Right hindlimb (tissue), 1 donor: Measurements from ENCODE around the gene BCORL1.

Experiments
- DNase-seq: peaks from one replicate; pipeline ENCODE4 v3.0.0-alpha.2; 2018

The BCORL1 gene

DNA sequence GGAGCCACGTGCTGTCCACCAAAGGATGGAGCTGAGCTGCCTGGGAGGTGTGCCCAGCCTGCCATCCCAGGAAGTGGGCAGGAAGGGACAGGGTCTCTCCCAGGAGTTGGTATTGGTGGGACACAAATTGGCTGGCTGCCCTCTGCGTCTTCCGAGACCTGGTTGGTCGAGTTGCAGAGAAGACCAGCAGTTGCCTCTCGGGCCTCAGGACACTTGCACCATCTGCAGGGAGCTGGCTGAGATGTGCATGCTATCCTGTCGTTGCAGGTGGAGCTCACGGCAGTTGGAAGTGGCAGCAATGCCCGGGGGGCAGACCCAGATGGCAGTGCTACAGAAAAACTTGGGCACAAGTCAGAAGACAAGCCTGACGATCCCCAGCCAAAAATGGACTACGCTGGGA, 30.2 kb downstream of the BCORL1 start:
- DNase-seq: no peak

DNA sequence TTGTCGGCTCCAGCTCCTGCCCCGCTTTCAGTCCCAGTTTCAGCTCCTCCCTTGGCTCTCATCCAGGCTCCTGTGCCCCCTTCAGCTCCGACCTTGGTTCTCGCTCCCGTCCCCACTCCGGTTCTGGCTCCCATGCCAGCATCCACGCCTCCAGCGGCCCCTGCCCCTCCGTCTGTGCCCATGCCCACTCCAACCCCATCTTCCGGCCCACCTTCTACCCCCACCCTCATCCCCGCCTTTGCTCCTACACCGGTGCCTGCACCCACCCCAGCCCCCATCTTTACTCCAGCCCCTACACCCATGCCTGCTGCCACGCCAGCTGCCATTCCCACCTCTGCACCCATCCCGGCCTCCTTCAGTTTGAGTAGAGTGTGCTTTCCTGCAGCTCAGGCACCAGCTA, 31.2 kb downstream of the BCORL1 start:
- no peak for DNase-seq

GRCh38 chrX:130014356-130014755, 31.9 kb downstream of the BCORL1 start:
- no peak for DNase-seq

DNA sequence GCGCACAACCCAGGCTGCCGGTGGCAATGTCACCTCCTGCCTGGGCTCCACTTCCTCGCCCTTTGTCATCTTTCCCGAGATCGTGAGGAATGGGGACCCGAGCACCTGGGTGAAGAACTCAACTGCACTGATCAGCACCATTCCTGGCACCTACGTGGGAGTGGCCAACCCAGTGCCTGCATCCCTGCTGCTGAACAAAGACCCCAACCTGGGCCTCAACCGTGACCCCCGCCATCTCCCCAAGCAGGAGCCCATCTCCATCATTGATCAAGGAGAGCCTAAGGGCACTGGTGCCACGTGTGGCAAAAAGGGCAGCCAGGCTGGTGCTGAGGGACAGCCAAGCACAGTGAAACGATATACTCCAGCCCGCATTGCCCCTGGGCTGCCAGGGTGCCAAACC, 32.3 kb downstream of the BCORL1 start:
- DNase-seq: no peak

DNA sequence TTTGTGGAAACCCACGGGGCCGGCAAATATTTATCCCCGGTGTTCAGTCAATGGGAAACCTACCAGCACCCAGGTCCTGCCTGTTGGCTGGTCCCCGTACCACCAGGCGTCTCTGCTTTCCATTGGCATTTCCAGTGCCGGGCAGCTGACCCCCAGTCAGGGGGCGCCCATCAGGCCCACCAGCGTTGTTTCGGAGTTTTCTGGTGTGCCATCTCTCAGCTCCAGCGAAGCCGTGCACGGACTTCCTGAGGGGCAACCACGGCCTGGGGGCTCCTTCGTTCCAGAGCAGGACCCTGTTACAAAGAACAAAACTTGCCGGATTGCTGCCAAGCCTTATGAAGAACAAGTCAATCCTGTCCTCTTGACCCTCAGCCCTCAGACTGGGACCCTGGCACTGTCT, 32.7 kb downstream of the BCORL1 start:
- no peak for DNase-seq

DNA sequence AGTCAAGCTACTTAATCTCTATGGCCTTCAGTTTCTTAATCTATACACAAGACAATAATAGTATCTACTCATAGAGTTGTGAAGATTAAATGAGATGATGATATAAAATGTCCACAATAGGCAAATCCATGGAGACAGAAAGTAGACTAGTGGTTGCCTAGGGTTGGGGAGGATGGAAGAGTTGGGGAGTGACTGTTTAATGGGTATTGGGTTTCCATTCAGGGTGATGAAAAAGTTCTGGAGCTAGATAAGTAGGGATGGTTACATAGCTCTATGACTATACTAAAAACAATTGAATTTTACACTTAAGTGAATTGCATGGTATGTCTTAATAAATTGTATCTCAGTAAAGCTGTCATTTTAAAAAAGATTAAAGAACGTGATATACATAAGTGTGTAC, 35.7 kb downstream of the BCORL1 start:
- no peak for DNase-seq

DNA sequence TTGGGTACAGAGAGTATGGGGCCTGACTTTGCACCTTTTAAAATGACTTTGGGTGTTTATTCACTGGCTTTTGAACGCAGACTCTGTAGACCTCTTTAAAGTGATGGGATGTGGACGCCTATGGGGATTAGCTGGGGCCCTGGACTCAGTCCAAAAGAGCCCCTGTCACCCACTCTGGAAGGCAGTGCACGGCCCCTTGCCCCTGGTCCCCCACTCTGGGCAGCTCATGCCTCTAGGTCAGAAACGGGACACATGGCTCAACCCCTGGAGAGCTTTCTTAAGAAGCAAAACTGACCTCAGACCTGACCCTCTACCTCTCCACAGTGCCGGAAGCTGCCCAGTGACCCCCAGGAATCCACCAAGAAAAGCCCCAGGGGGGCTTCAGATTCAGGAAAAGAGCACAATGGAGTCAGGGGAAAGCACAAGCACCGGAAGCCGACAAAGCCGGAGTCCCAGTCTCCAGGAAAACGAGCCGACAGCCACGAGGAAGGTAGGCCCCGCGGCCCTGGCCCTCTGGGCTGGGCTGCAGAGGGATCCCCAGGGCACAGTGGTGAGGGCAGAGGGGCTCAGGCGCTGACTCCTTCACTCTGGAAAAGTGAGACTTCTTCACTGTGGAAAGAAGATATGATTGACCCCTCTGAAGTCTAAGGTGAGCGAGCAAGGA, 38.4 kb downstream of the BCORL1 start:
- DNase-seq: no peak

- peak; percentile 66 for DNase-seq
These were observed 41.7 kb downstream of the BCORL1 start for GRCh38 chrX:130024127-130024526.

GRCh38 chrX:130025256-130025655, 42.8 kb downstream of the BCORL1 start:
- DNase-seq: no peak

GRCh38 chrX:130027569-130027968, 45.1 kb downstream of the BCORL1 start:
- no peak for DNase-seq

DNA sequence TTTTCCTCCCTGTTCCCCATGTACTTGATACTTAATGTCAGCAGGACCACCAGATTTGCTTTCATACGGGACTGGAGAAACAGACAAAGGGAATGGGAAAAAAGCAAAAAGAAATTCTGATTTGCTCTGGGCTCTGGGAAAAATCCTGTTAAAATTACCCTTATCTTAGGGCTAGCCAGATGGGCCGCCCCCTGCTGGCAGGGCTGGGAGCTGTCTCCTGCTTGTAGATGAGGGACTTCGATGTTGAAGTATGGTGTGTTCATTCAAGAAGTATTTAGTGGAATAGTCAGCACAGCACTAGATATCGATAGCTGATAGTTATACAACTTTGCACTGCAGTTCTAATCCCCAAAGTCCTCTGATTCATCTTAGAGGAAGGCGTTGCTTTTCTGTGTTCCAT, 45.8 kb downstream of the BCORL1 start:
- DNase-seq: no peak

GRCh38 chrX:130030826-130031225, 48.4 kb downstream of the BCORL1 start:
- DNase-seq: no peak

DNA sequence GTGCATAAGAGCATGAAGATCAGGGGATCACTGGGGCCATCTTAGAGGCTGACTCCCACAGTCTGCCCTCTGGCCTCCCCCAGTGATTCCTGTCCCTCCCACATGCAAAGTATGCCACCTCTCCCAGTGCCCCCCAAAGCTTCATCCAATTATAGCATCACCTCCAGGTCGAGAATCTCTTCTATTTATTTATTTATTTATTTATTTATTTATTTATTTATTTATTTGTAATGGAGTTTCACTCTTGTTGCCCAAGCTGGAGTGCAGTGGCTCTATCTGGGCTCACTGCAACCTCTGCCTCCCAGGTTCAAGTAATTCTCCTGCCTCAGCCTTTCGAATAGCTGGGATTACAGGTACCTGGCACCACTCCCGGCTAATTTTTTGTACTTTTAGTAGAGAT, 50.1 kb downstream of the BCORL1 start:
- no peak for DNase-seq

GRCh38 chrX:130034178-130034577, 51.7 kb downstream of the BCORL1 start:
- no peak for DNase-seq

- DNase-seq: no peak
These were observed 57.4 kb downstream of the BCORL1 start for GRCh38 chrX:130039847-130040246.

DNA sequence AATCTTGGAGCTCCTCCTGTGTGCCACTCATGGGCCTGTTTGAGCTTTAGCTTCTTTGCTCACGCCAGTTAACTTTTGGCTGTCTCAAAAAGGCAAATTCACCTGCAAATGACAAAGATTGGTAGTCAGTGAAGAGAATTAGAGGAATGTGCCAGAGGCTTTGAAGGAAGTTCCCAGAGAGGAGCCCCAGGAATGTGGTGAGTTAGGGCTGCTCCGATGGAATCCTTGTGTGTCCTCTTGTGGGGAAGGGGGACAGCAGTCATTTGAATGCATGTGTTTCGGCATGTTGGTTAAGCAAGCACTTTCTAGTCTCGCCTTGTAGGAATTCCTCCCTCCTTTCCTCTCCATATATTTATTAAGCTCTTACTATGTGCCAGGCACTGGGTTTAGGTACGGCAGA, 65.0 kb downstream of the BCORL1 start:
- DNase-seq: no peak

GRCh38 chrX:130048686-130049222, 66.3 kb downstream of the BCORL1 start:
- no peak for DNase-seq

- DNase-seq: no peak
These were observed 67.4 kb downstream of the BCORL1 start for GRCh38 chrX:130049821-130050220.

DNA sequence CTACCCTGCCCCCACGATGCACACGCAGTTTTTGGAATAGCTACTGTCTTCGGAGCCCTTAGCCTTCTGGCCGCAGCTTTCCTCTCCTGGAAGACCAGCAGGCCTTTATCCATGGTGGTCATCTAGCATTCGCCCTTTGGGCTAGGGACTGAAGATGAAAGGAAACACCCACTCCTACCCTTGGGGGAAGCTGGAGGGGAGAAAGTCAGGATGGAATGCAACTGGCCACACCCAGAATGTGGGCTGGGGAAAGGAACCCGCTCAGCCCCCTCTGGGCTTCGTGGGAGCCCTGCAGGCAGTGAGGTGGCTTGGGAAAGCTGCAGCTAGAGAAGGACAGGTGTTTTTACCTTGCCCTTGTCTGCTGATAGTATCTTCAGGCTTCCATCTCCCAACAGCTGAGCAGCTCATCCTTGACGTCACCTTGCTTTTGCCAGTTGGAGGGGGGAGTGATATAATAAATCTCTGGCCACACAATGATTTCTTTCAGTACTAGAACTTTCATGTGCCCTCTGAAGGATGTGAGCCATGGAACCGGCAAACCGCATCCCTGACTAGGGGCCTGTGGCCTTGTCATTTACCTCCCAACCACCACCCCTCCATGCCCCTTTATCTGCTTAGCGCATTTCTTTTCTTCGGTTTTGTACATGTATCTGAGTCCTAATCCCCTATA, 68.9 kb downstream of the BCORL1 start:
- no peak for DNase-seq

- DNase-seq: no peak
These were observed 70.8 kb downstream of the BCORL1 start for GRCh38 chrX:130053236-130053635.

DNA sequence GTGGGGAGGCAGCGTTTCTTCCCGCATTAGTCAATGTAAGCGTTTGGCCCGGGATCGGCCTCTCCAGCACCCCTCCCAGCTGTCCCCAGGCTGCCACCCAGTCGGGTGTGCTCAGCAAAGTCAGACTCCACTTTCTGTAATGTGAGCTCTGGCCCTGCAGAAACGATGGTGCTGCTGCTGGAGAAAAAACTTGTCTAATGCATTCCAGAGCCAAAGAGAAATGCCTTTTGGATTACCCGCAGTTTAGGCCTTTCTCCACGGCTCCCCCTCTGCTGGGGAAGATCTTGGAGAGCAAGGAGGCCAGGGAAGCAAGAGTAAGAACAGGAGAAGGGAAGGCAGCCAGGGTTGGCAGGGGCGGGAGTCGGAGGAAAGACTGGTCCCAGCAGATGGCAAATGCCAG, 72.7 kb downstream of the BCORL1 start:
- DNase-seq: peak; percentile 77

DNA sequence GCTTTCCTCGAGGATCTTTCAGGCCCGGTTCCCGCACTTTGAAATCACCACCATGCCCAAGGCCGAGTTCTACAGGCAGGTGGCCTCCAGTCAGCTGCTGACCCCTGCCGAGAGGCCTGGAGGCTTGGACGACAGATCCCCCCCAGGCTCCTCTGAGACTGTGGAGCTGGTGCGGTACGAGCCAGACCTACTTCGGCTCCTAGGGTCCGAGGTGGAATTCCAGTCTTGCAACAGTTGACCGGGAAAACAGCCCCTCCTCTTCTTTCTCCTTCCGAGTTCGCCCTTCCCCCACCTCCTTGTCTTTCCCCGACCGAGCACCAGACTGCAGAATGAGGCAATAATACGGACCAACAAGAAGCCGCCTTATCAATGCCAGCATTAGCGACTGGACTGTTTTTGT, 73.5 kb downstream of the BCORL1 start:
- DNase-seq: no peak

GRCh38 chrX:130057209-130057608, 74.8 kb downstream of the BCORL1 start:
- no peak for DNase-seq

- no peak for DNase-seq
These were observed 76.2 kb downstream of the BCORL1 start for GRCh38 chrX:130058652-130059051.
